GM18873 (cell line): ENCODE data around the gene SNCG.

Experiments
- ATAC-seq: cut with Tn5 transposase; IDR thresholded peaks from one replicate; pipeline ENCODE4 v1.9.1; 2021; ENCODE audit warnings: mild to moderate bottlenecking, moderate library complexity, moderate number of reproducible peaks; ENCODE audit not compliant: unreplicated experiment, low FRiP score

SNCG gene

DNA sequence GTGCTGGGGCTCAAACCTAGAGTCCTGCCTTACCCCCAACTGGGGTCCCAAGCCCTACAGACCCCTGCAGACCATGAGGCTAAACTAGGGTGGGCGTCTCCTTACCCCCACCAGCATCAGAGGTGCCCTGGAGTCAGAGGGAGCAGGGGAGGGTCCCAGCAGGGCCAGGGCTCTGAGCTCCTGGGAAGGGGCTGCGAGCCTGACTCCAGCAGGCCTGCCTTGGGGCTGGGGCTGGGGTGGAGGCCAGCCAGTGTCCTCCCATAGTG lies 1.3 kb downstream of the SNCG start:
- no peak for ATAC-seq

DNA sequence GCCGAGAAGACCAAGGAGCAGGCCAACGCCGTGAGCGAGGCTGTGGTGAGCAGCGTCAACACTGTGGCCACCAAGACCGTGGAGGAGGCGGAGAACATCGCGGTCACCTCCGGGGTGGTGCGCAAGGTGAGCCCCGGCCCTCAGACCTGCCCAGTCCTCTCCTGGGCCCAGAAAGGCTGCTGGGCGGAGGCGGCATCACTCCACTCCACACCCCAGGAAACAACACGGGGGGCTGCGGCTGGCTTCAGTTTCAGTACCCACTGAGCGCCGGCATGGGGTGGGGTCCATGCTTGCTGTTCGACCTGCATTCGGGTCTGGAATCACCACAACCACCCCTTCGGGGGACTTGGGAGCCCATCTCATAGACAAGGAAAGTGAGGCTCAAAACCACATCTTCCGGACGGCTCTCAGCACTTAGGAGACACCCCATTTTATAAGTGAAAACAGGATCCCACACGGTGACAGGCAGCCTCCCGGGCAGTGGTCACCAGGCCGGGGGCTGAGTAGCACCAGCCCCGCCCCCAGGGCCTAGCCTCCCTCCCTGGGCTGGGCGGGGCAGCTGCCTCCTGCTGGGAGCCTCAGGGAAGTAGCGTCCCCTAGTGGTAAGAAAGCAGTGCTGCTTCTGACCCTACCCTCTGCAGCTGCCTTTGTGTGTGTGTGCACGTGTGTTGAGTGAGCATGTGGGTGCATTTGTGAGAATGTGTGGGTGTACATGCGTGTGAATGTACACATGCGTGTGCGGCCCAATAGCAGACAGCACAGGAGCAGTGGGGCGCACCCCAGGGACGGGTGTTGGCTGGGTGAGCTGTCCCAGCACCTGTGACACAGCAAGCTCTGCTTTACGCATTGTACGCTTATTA lies 1.8 kb downstream of the SNCG start:
- ATAC-seq = peak; percentile 63

DNA sequence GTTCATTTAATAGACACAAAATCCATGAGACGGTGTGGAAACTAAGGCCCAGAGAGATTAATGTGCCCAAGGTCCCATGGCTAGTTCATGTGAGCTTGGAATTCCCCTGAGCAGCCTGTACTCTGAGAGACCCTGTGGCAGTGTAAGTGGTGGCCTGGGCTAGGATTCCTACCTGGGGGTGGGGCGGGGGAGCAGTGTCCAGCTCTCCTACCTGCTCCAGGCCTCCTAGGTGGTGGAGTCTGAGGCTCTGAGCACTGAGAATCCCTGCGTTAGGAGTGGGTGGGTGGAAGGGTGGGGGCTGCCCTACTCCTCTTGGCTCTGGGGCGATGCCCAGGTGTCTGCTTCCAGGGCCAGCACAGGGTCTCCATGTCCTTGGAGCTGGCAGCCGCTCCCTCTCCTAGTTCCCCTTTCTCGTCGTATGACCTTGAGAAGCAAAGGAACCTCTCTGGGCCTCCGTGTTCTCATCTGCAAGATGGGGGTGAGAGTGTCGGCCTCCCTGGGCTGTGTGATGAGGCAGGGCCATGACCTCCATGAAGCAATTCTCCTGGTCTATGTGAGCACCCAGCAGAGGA lies 2.5 kb downstream of the SNCG start:
- no peak for ATAC-seq

DNA sequence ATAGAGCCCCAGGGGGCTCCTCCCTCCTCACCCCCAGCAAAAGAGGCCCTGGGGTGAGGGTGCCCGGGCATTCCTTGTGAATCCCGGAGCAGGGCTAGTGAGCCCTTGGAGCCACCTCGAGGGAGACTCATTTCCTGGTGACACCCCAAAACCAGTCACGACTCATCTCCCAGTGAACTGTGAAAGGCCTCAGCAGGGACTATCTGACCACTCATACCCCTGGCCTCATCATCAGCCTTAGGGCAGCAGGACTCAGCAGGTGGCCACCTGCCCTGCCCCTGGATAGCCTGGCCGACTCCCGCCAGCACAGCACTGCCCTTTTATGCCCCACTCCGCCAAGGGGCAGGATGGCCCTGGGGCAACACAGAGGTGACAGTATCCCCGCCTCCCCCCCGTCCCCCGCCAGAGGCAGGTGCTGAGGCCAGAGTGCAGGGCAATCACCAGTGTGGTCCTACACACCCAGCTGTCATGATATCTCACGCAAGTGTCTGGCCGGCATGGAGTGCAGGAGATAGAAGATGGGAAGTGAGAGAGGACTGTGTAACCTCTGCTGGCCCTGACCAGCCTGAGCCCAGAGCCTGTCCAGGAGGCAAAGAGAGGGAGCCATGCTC lies 3.2 kb downstream of the SNCG start:
- ATAC-seq = no peak

DNA sequence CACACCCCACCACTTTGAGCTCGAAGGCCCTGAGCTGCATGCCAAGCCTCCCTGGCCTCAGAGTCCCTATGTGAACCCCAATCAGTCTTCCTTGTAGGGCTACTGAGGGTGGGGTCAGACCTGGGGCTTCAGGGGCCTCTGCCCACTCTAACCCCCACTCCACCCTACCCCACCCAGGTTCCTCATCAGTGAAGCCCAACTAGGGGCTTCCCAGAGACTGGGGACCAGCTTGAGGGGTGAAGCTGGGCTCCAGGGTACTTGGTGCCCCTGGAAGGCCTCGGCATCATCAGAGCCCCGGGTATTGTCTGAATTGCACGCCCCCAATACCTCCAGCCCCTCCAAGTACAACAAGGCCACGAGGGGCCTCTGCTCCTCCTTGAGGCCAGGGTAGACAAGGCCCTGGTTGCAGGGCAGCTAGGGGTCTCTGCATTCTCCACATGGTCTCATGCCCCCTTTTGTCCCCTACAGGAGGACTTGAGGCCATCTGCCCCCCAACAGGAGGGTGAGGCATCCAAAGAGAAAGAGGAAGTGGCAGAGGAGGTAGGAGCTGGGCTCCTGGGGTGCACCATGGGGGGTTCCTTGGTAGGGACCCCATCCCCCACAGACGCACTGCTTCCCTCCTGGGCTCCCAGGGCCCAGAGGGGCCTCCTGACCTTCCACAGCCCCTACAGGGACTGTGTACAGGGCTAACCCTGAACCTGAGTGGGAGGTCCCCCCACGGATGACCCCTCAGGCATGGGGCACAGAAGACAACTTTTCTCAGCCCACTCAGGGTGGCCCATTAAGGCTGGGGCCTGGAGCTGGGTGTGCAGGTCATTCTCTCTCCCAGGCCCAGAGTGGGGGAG lies 4.0 kb downstream of the SNCG start:
- no peak for ATAC-seq

DNA sequence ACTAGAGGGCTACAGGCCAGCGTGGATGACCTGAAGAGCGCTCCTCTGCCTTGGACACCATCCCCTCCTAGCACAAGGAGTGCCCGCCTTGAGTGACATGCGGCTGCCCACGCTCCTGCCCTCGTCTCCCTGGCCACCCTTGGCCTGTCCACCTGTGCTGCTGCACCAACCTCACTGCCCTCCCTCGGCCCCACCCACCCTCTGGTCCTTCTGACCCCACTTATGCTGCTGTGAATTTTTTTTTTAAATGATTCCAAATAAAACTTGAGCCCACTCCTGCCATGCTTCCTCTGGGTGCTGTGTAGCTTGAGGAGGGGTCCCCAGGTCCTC lies 4.5 kb downstream of the SNCG start:
- ATAC-seq = no peak

DNA sequence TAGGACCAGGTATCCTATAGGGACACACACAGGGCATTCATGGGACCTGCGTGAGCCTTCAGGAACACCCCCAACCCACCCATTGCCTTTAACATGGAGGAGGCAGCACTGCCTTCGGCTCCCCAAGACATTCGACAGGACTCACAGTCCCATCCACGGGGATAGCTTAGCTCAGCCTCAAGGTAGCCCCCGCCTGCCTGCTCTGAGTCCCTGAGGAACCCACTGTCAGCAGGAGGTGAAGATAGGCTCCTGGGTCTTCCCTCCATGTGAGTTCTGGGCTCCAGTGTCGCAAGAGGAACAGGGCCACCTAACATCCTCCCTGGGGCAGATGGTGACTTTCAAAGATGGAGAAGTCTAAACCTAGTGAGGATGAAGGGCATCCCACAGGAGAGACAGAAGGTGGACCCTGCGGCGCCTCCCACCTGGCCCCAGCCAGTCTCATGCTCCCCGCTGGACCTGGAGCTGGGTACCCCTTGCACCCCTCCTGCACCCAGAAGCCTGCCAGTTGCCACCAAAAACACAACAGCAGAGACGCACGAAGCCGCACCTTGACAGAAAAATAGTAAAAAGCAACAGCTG lies 5.0 kb downstream of the SNCG start:
- no peak for ATAC-seq

DNA sequence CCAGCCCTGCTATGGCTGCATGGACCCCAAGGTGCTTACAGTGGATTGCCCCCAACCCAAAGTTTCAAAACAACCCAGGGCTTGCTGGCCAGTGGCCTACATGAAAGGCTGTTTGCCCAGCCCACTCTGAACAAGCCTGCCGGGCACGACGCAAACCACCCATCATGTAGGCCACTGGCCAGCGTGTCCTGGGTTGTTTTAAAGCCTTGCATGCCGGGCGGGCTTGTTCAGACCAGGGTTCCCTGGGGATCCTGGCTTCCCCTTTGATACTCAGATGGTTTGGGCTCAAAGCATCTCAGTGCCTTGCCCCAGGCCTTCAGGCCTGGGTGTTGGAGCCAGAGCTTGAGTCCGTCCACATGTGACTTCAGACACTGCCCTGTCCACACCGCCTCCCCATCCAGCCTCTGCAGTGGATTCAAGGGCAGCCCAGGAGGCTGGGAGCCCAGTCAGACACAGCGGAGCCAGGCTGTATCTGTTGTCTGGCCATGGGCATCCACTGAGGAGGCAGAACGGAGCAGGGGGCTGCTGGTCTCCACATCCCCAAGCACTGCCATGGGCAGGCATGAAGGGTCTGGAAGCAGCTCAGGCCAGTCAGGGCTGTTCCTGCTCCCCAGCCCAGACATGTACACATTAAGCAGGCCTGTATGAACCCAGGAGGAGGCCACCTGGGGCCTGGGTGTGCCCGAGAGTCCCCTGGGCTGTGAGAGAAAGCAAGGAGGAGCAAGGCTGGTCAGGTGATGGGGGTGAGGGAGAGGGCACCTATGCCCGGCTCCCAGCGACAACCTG lies 5.9 kb downstream of the SNCG start:
- ATAC-seq = no peak

DNA sequence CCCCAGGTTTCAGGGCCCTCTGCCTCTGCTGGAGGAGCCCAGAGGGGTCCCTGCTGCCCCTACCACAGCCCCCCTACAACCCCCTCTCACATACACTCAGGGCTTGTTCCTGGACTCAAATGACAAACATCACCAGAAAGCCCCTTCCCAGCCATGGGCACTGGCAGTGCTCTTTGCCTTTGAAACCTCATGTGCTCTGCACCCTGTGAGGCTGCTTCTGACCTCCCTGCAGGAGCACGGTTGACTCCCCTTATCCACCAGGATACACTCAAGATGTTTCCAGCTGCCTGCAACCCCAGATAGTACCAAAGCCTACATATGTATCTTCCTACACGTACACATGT lies 6.4 kb downstream of the SNCG start:
- ATAC-seq = no peak

DNA sequence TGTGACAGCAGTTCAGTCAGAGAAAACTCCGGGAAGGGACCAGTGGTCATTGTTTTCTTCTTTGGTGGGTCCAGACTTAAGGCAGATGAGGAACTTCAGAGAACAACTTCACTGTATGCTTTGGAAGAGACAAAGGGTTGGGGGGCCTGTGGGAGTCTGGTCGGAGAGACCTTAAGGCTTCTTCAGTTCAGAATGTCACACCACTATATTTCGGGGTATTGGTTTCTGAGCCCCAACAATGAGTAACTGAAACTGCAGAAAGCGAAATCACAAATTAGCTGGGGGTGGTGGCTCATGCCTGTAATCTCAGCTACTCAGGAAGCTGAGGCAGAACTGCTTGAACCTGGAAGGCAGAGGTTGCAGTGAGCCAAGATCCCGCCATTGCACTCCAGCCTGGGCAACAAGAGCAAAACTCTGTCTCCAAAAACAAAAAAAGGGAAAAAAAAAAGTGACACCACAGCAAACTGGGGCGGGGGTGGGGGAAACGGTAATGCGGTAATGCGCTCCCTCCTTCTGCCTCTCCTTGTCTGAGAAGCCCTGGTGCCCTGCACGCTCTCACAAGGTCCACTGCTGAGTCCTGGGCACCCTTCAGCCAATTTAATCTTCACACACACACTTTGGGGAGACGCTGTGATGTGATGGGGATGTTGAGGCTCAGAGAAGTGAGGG lies 7.7 kb downstream of the SNCG start:
- no peak for ATAC-seq

DNA sequence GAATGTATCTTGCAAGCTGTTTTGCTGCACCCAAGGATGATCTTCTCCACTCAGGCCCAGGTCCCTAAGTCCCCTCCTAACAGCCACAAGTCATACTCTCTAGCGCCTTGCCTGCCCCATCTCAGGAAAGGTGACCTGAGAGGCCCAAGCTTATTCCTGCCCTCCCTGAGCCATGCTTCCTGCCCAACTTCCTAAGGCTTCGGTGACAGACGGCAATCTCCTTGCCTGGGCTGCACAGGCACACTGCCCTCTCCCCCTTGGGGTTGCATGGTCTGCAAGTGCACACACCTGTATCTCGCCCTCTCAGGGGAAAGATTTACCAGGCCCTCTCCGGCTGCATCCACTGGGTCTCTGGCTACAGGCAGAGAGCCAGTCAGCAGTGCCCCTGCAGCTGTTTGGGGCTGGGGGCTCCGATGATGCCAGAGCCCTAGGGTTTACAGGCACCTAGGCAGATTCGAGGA lies 9.1 kb downstream of the SNCG start:
- ATAC-seq = no peak

DNA sequence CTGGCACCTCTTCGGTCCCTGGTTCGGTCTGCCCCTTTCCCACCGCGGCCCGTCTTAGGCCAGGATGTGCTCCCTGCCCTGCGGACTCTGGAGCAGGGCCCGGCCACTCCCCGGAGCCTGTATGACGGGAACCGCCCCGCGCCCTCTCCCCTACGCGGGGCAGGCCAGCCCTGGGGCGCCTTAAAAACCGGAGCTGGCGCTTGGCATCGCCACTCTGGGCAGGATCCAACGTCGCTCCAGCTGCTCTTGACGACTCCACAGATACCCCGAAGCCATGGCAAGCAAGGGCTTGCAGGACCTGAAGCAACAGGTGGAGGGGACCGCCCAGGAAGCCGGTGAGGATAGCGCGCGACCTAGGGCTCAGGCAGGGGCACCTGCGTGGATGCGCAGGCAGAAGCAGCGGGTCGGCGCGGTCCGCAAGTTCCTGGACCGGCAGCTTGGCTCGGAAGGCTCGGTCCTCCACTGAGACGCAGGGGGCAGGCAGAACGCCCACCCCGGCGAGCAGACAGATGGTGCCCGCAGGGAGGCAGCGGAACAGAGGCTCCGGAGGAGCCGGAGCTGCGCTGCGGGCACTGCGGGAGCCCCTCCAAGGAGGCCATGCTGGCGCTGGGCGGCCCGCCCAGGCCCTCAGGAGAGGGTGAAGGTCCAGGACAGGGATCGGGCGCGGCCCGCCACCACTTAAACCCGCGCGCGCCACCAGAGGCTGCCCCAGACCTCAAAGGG lies 10.0 kb downstream of the SNCG start, which contains the start of gene ADIRF:
ADIRF (plus strand) TSS at position 212 of the 723 bp plus-strand sequence; CDS start at position 275, 63 bp downstream.
- ATAC-seq = no peak

DNA sequence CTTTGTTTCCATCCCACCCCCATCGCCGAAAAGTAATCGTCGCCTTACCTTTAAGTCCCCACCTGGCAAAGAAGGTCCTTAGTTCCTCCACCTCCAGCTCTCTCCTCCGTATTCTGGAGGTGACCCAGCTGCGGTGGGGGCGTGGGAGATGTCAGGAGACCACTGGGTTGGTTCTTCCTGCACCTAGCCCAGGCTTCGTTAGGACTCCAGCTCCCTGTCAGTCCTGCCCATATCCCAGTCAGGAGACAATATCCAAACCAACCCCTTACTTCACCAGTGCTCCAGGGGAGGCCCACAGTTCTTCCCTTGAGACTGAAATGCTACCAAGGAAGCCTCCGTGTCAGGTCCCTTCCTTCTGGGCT lies 10.6 kb downstream of the SNCG start:
- ATAC-seq = no peak

DNA sequence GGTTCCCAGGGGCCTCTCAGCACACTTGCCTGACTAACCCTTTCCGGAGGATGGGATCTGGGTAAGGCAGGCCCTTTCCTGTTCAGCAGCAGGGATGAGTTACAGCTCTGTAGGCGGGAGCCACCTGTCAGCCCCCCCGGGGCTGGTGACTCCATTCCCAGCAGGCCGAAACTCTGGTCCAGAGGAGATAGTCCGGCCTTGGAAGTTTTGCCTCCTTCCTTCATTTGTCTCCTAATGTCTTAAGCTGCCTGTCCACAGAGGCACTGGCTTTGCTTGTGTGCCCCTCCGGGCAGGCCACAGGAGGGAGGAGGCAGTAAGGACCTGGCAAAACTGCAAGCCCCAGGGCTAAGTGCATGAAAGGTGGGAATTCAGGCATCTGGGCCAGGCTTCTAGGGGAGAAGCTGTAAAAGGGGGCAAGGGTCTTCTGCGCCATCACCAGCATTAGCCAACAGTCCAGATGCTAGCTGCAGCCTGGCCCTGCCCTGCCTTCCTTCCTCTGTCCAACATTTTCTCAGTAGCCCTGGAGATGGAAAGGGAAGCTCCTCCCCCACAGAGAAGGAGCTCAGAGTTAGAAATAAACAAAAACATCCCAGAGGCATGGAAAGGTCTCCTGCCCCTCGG lies 11.1 kb downstream of the SNCG start:
- ATAC-seq = no peak

DNA sequence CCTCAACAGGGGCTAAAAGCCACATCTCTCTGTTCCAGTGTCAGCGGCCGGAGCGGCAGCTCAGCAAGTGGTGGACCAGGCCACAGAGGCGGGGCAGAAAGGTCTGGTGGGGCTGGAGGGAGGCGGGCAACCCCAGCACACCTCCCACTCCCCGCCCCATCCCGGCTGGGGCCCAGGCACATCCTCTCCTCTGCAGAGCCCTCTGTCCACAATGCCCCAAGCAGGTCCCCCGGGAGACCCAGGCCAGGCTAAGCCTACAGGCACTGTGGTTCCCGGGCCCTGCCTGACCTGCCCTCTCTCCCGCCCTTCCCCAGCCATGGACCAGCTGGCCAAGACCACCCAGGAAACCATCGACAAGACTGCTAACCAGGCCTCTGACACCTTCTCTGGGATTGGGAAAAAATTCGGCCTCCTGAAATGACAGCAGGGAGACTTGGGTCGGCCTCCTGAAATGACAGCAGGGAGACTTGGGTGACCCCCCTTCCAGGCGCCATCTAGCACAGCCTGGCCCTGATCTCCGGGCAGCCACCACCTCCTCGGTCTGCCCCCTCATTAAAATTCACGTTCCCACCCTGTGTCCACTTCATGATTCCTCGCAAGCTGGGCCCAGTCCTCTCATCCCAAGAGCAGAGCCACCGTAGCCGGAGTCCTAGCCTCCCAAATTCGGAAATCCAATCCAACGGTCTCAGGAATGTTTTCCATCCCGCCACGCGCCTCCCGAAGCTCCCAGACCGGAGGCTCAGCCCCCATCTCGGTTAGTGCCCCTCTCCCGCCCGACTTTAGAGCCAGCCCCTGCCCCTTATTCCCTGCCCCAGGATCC lies 12.0 kb downstream of the SNCG start:
- ATAC-seq = no peak

DNA sequence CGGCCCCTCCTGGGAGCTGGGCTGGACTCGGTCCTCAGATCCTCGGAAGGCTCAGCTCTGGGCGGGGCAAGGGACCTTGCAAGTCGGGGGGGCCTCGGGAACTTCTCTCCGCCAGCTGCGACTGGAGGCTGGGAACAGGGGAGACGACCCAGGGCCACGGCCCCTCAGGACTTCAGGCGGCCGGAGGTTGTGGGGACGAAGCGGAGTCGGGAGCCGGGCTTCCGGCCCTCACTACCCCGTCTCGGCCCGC lies 12.5 kb downstream of the SNCG start:
- no peak for ATAC-seq

DNA sequence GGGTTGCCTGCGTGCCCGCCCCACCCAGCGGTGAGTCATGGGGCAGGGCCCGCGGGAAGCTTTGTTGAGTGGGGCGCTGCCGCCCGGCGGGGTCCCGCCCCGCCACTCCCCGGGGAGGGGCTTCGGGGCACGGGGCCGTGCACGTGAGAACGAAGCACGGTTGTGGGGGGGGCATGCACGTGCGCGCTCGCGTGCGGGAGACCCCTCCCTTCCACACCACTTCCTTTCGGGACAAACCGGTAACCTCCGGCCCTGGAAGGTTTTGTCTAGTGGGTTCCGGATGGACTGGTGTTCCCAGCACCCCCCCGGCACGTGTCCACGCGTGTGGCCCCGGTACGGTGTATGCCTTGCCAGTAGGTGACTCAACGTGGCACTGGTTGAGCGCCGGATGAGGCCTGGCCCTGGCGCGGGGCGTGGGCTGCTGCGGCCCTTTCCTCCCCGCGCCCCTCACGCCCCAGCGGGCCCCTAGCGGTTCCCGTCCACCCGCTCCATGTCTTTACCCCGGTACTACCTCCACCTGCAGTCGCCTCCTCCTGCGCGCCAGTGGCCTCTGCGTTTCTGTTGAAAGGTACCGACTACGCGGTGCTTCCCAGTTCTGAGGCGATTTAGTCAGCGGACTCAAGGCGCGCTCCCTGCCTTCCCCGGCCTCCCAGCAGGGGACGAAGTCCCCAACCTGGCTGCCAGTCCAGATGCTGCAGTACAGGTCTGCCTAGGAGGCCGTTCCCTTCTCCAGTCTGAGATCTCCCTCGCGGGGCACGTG lies 13.0 kb downstream of the SNCG start:
- peak; percentile 49 for ATAC-seq
